ENCODE results near the gene NDUFAF2. TPM values are rescaled to one million over a fixed set of nuclear protein-coding genes. Genes with fewer than 3 reads are reported as not detected.

The NDUFAF2 gene
- total and polyA plus RNA-seq, 7 donors = 32.1 to 87.2 (median 57.4) TPM

DNA sequence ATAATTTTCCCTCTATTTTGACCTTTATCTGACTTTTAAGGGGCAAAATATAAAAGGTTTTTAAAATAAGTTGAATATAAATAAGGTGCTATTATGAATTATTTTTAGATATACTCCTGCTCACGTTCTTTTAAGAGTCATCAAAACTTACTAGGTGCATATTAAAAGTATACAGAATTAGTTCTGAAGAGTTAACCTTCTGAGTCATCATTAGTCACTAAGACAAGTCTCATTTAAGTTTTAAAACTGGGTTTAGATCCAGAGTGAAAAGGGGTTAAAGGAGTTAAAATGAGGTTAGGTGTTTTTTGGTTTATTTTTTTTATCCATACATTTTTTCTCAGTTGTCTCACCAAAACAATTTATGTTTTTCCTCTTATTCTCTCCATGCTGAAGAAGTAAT, 175.5 kb downstream of the NDUFAF2 start:
- no peaks in the 10 kb centered on the region for H3K27me3 ChIP-seq (ENCODE audit: insufficient read depth in 3 of 3, low read length in 2 of 3)
- no peaks in the 10 kb centered on the region for H3K4me1 ChIP-seq
- no peaks in the 10 kb centered on the region for H3K9me3 ChIP-seq
- H3K4me3 ChIP-seq = no peak overlapping the region
- ATAC-seq (no peak), DNase-seq (no peak)
- no peak overlapping the region for H3K27ac ChIP-seq
- intact Hi-C loops (cut with DNase I) = no loop called here
- TF ChIP-seq, protein P1, sequence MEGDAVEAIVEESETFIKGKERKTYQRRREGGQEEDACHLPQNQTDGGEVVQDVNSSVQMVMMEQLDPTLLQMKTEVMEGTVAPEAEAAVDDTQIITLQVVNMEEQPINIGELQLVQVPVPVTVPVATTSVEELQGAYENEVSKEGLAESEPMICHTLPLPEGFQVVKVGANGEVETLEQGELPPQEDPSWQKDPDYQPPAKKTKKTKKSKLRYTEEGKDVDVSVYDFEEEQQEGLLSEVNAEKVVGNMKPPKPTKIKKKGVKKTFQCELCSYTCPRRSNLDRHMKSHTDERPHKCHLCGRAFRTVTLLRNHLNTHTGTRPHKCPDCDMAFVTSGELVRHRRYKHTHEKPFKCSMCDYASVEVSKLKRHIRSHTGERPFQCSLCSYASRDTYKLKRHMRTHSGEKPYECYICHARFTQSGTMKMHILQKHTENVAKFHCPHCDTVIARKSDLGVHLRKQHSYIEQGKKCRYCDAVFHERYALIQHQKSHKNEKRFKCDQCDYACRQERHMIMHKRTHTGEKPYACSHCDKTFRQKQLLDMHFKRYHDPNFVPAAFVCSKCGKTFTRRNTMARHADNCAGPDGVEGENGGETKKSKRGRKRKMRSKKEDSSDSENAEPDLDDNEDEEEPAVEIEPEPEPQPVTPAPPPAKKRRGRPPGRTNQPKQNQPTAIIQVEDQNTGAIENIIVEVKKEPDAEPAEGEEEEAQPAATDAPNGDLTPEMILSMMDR (IDR thresholded peaks at IDR 0.05) = no peak
- 60 to 94% (median 65%) methylated on average over 1 of the region's 1 CpG for WGBS, 3 donors
- H3K36me3 ChIP-seq (ENCODE audit: insufficient read depth in 1 of 2, low read depth in 1 of 2) = no peaks in the 10 kb centered on the region

DNA sequence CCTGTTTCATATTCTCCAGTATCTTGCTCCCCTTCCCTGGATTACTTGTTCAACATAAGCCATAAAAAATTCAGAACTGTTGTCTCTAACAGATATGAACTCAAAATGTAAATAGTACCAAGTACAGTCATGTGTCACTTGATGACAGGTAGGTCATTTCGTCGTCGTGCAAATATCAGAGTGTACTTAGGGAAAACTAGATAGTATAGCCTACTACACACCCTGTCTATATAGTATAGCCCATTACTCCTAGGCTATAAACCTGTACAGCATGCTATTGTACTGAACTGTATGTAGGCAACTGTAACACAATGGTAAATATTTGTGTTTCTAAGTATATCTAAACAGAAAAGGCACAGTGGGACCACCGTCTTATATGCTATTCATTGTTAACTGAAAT, 178.1 kb downstream of the NDUFAF2 start:
- Histone ChIP-seq H3K27me3 (ENCODE audit: insufficient read depth in 3 of 3, low read length in 2 of 3) (no peaks in the 10 kb centered on the region), H3K36me3 (ENCODE audit: insufficient read depth in 1 of 2, low read depth in 1 of 2) (no peaks in the 10 kb centered on the region), H3K27ac (no peak overlapping the region), H3K9me3 (no peaks in the 10 kb centered on the region), H3K4me1 (no peaks in the 10 kb centered on the region), H3K4me3 (no peak overlapping the region)
- DNase-seq (no peak), ATAC-seq (no peak)
- WGBS, 3 donors = 92 to 97% (median 96%) methylated on average over 4 of the region's 4 CpGs
- intact Hi-C loops (cut with DNase I) = no loop called here
- TF ChIP-seq, protein P1 (IDR thresholded peaks at IDR 0.05) = no peak

DNA sequence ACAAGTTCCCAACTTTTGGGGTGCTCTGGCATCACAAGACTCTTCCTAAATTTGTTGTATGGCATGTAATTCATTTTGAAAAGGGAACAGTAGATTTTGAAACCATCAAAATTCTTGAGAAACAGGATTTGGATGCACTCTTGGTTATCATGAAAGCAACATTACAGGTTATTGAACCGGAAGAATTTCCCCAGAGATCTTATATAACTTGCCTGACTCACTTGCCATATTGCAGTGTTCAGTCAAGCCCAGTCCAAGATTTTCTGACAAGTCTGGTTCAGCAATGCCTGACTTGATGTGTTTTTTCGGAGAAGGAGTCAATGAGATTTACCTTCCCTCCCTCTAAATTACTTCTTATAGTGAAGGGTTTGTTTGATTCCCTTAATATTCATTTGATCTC, 185.3 kb downstream of the NDUFAF2 start:
- H3K27ac ChIP-seq = no peak overlapping the region
- intact Hi-C loops (cut with DNase I) = no loop called here

DNA sequence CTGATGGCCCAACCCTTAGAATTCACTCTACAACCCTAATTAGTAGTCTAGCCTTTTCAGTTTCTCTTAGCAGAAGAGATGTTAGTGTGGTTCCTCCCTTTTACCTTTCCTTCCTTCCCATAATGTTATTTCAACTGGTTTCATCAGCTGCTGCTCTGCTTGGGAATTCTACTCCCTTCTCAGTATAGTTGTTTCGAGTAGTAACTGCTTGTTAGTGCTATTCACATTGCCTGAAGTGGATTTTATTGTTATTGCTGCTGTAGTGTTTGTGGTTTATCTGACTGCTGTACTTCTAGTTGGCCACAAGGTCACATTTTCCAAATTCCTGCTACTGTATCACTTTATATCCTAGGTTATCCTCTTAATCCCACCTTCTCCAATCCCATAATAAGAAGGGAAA, 187.6 kb downstream of the NDUFAF2 start:
- WGBS, 3 donors = 47 to 70% (median 69%) methylated on average over 1 of the region's 1 CpG
- Histone ChIP-seq H3K27ac (no peak overlapping the region), H3K4me1 (no peaks in the 10 kb centered on the region), H3K27me3 (ENCODE audit: insufficient read depth in 3 of 3, low read length in 2 of 3) (no peaks in the 10 kb centered on the region), H3K4me3 (no peak overlapping the region), H3K9me3 (no peaks in the 10 kb centered on the region), H3K36me3 (ENCODE audit: insufficient read depth in 1 of 2, low read depth in 1 of 2) (no peaks in the 10 kb centered on the region)
- intact Hi-C loops (cut with DNase I) = no loop called here
- TF ChIP-seq, protein P1 (IDR thresholded peaks at IDR 0.05) = no peak
- DNase-seq = no peak
- no peak for ATAC-seq

More for the DNA sequence above, 185.3 kb downstream of the NDUFAF2 start:
- Histone ChIP-seq H3K36me3 (ENCODE audit: insufficient read depth in 1 of 2, low read depth in 1 of 2) (no peaks in the 10 kb centered on the region), H3K4me3 (no peak overlapping the region), H3K9me3 (no peaks in the 10 kb centered on the region), H3K27me3 (ENCODE audit: insufficient read depth in 3 of 3, low read length in 2 of 3) (no peaks in the 10 kb centered on the region), H3K4me1 (no peaks in the 10 kb centered on the region)
- DNase-seq (no peak), ATAC-seq (no peak)
- WGBS, 3 donors = 89 to 92% (median 90%) methylated on average over 2 of the region's 2 CpGs
- TF ChIP-seq, protein P1 (IDR thresholded peaks at IDR 0.05) = no peak

DNA sequence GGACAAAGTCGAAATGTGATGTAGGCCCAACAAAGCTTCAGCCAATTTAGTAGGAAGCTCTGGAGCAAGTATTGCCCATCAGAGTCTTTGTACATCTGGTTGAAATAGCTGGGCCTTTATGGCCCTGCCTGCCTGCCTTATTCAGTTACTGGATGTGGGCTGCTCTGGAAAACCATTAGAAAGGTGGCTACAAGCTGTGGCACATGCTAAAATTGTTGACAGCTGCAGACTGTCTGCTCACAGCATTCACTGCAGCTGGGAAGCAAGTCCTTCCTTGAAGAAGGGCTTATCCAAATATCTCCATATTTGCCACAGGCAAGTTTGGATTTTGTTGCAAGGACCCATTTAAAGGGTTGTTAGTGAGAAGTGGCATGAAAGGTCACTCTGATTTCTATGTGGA, 192.8 kb downstream of the NDUFAF2 start:
- intact Hi-C loops (cut with DNase I) = no loop called here
- ATAC-seq (no peak), DNase-seq (no peak)
- no peaks in the 10 kb centered on the region for H3K9me3 ChIP-seq
- no peak overlapping the region for H3K4me3 ChIP-seq
- 93 to 96% (median 96%) methylated on average over 1 of the region's 1 CpG for WGBS, 3 donors
- H3K36me3 ChIP-seq (ENCODE audit: insufficient read depth in 1 of 2, low read depth in 1 of 2) = no peaks in the 10 kb centered on the region
- H3K27me3 ChIP-seq (ENCODE audit: insufficient read depth in 3 of 3, low read length in 2 of 3) = no peaks in the 10 kb centered on the region
- no peak overlapping the region for H3K27ac ChIP-seq
- no peaks in the 10 kb centered on the region for H3K4me1 ChIP-seq
- TF ChIP-seq, protein P1 (IDR thresholded peaks at IDR 0.05) = no peak

Data from psoas muscle (tissue), 8 donors.